Liver (tissue), 9 donors: Measurements from ENCODE around the gene TMEM182. TPM values are rescaled to one million over a fixed set of nuclear protein-coding genes. Genes with fewer than 3 reads are reported as not detected.

Source experiments
- DNase-seq: peaks from one replicate; pipeline ENCODE4 v3.0.0-alpha.2; 2017; ENCODE audit warnings: low spot score
- H3K27ac ChIP-seq, 2 donors: one replicate each; pipeline ENCODE4 v1.7.0; 2013; ENCODE audit warnings: inconsistent platforms in 2 of 2, low read length in 2 of 2, control low read depth in 1 of 2, low read depth in 1 of 2, mild to moderate bottlenecking in 1 of 2
- H3K27me3 ChIP-seq, 4 donors: one replicate each; pipeline versions ENCODE4 v1.6.1 to v1.7.0; 2013; ENCODE audit warnings: low read length in 3 of 4, inconsistent platforms in 1 of 4, mild to moderate bottlenecking in 1 of 4, moderate library complexity in 1 of 4; ENCODE audit not compliant: control insufficient read depth in 4 of 4, insufficient read depth in 4 of 4
- H3K36me3 ChIP-seq, 4 donors: one replicate each; pipeline versions ENCODE4 v1.6.1 to v1.7.0; 2013; ENCODE audit warnings: low read length in 3 of 4, mild to moderate bottlenecking in 3 of 4, low read depth in 1 of 4, moderate library complexity in 1 of 4; ENCODE audit not compliant: control insufficient read depth in 4 of 4, insufficient read depth in 3 of 4
- H3K4me1 ChIP-seq, 4 donors: one replicate each; pipeline versions ENCODE4 v1.6.1 to v1.7.0; 2013; ENCODE audit warnings: low read length in 3 of 4, mild to moderate bottlenecking in 3 of 4, moderate library complexity in 1 of 4; ENCODE audit not compliant: control insufficient read depth in 4 of 4, insufficient read depth in 4 of 4
- H3K4me3 ChIP-seq, 3 donors: one replicate each; pipeline versions ENCODE4 v1.6.1 to v1.7.0; 2013; ENCODE audit warnings: low read length in 3 of 3, control low read depth in 1 of 3, low read depth in 1 of 3, mild to moderate bottlenecking in 1 of 3
- H3K9ac ChIP-seq, 2 donors: one replicate each; pipeline ENCODE4 v1.7.0; 2013; ENCODE audit warnings: low read length in 2 of 2, mild to moderate bottlenecking in 2 of 2, moderate library complexity in 2 of 2, control low read depth in 1 of 2, low read depth in 1 of 2
- H3K9me3 ChIP-seq, 4 donors: one replicate each; pipeline versions ENCODE4 v1.6.1 to v1.7.0; 2013; ENCODE audit warnings: low read length in 3 of 4; ENCODE audit not compliant: control insufficient read depth in 4 of 4
- ATF3 ChIP-seq: IDR thresholded peaks from 2 replicates; pipeline ENCODE4 v1.6.1; 2016; ENCODE audit warnings: antibody characterized with exemption
- CTCF ChIP-seq: fragments of 150-350 bp; IDR thresholded peaks from 2 replicates; pipeline ENCODE4 v1.5.1; 2017; ENCODE audit warnings: improper control_type of control experiment, low read depth, low read length; ENCODE audit not compliant: missing input control
- FOXA1 ChIP-seq: IDR thresholded peaks from 2 replicates; pipeline ENCODE4 v1.6.1; 2016; ENCODE audit warnings: antibody characterized with exemption
- GABPA ChIP-seq, 2 donors: IDR thresholded peaks in 1 of 2; conservative IDR thresholded peaks in 1 of 2; 2 replicates each; pipeline ENCODE4 v1.6.1; 2016; ENCODE audit warnings: antibody characterized with exemption in 2 of 2, mild to moderate bottlenecking in 1 of 2, moderate library complexity in 1 of 2
- HNF4A ChIP-seq, 2 donors: conservative IDR thresholded peaks; 2 replicates each; pipeline ENCODE4 v1.6.1; 2016; ENCODE audit warnings: antibody characterized with exemption in 2 of 2, mild to moderate bottlenecking in 2 of 2
- HNF4G ChIP-seq: IDR thresholded peaks from 2 replicates; pipeline ENCODE4 v1.6.1; 2016; ENCODE audit warnings: antibody characterized with exemption
- JUND ChIP-seq, 2 donors: IDR thresholded peaks; 2 replicates each; pipeline ENCODE4 v1.6.1; 2016; ENCODE audit warnings: antibody characterized with exemption in 2 of 2
- MAX ChIP-seq: IDR thresholded peaks from 2 replicates; pipeline ENCODE4 v1.6.1; 2016; ENCODE audit warnings: antibody characterized with exemption
- NR2F2 ChIP-seq: IDR thresholded peaks from 2 replicates; pipeline ENCODE4 v1.6.1; 2016; ENCODE audit warnings: antibody characterized with exemption
- RAD21 ChIP-seq, 2 donors: IDR thresholded peaks; 2 replicates each; pipeline ENCODE4 v1.6.1; 2016; ENCODE audit warnings: antibody characterized with exemption in 2 of 2, mild to moderate bottlenecking in 2 of 2
- REST ChIP-seq: IDR thresholded peaks from 2 replicates; pipeline ENCODE4 v1.6.1; 2016; ENCODE audit warnings: antibody characterized with exemption, mild to moderate bottlenecking
- RXRA ChIP-seq, 2 donors: IDR thresholded peaks; 2 replicates each; pipeline ENCODE4 v1.6.1; 2017 to 2018; ENCODE audit warnings: antibody characterized with exemption in 2 of 2, mild to moderate bottlenecking in 1 of 2
- SP1 ChIP-seq: IDR thresholded peaks from 2 replicates; pipeline ENCODE4 v1.6.1; 2018; ENCODE audit warnings: antibody characterized with exemption, mild to moderate bottlenecking
- TAF1 ChIP-seq: conservative IDR thresholded peaks from 2 replicates; pipeline ENCODE4 v1.6.1; 2016; ENCODE audit warnings: antibody characterized with exemption, mild to moderate bottlenecking
- ZBTB33 ChIP-seq: IDR thresholded peaks from 2 replicates; pipeline ENCODE4 v1.6.1; 2016; ENCODE audit warnings: antibody characterized with exemption
- WGBS: extraction: QIAGEN DNeasy Blood & Tissue Kit; methylation state at CpG from one replicate; pipeline ENCODE4 v1.1.7; 2013; 5-methylcytosine and 5-hydroxymethylcytosine counted together
- polyA plus RNA-seq, 2 donors: library from polyadenylated mRNA; stranded (reverse) in 1 of 2; unstranded in 1 of 2; fragments of 200-250 nt in 1 of 2; fragments of >200 nt in 1 of 2; fragmentation: Nextera tagmentation in 1 of 2; extraction: Ambion mirVana in 1 of 2; gene quantifications; one replicate each; pipeline versions ENCODE4 v1.2.1 to v1.2.3, GENCODE V29; 2013 to 2015
- total RNA-seq, 2 donors: library from RNA; depleted of rRNA; stranded (reverse); fragments of >200 nt; gene quantifications; one replicate each; pipeline ENCODE4 v1.2.3, GENCODE V29; 2014
- donor health status: healthy.
- donor health status: healthy.
- donor health status: healthy.
- donor health status: healthy.
- donor health status: healthy.

The TMEM182 gene
- total and polyA plus RNA-seq, 4 donors: 2.8 to 12.5 (median 5.1) TPM

- H3K27ac ChIP-seq: no peak overlapping the region
- H3K4me1 ChIP-seq: no peaks in the 10 kb centered on the region
- H3K9me3 ChIP-seq: no peaks in the 10 kb centered on the region
- DNase-seq: no peak
- no peak overlapping the region for H3K9ac ChIP-seq
- WGBS: 85% methylated on average over 3 of the region's 3 CpGs
- no peaks in the 10 kb centered on the region for H3K36me3 ChIP-seq
- TF ChIP-seq SP1: no peak
- TF ChIP-seq ATF3: no peak
- TF ChIP-seq RAD21 (IDR thresholded peaks at IDR 0.05): no peak
- no peak for TF ChIP-seq GABPA (IDR thresholded peaks at IDR 0.05 in 1 of 2, conservative IDR thresholded peaks at IDR 0.05 in 1 of 2)
- no peak for TF ChIP-seq TAF1
- TF ChIP-seq MAX: no peak
- no peak for TF ChIP-seq FOXA1
- TF ChIP-seq JUND (IDR thresholded peaks at IDR 0.05): no peak
- no peak for TF ChIP-seq RXRA (IDR thresholded peaks at IDR 0.05)
- TF ChIP-seq REST: no peak
- no peak for TF ChIP-seq CTCF
- no peak for TF ChIP-seq HNF4G
- TF ChIP-seq NR2F2: no peak
- no peak for TF ChIP-seq HNF4A (conservative IDR thresholded peaks at IDR 0.05)
- no peak for TF ChIP-seq ZBTB33
- H3K4me3 ChIP-seq: no peak overlapping the region
- peaks cover 0 to 6% (median 0%) of the 10 kb centered on the region in 4 donors for H3K27me3 ChIP-seq
Observed at GRCh38 chr2:102852867-102853266, 91.0 kb downstream of the TMEM182 start.

Other genes starting within 250 kb of the TMEM182 start
- under 1 TPM; under 0.01 to 0.05 TPM for gene SLC9A2, start 142.5 kb upstream of the TMEM182 start, total RNA-seq
- gene SLC9A2, start 142.5 kb upstream of the TMEM182 start, polyA plus RNA-seq: under 1 TPM in 1 of 2 donors, not detected in 1; 0.01 TPM